GM18867 (cell line): Measurements from ENCODE around the gene SLC25A20.
A peak's percentile ranks its signal among the peaks of the same experiment; 100 is the strongest.

ENCODE experiments used
- ATAC-seq: cut with Tn5 transposase; IDR thresholded peaks from one replicate; pipeline ENCODE4 v1.9.1; 2021; ENCODE audit warnings: mild to moderate bottlenecking, moderate library complexity; ENCODE audit not compliant: unreplicated experiment

Gene SLC25A20

GRCh38 chr3:48899273-48899672 lies 591 bp upstream of the SLC25A20 start:
- ATAC-seq: no peak

GRCh38 chr3:48897460-48898376 lies 964 bp downstream of the SLC25A20 start:
- peak; percentile 5 for ATAC-seq

- ATAC-seq: no peak
Measured at GRCh38 chr3:48896936-48897335, 1.7 kb downstream of the SLC25A20 start.

- ATAC-seq: no peak
Measured at GRCh38 chr3:48894516-48894915, 4.2 kb downstream of the SLC25A20 start.

GRCh38 chr3:48891606-48892005 lies 7.1 kb downstream of the SLC25A20 start:
- ATAC-seq: no peak

GRCh38 chr3:48885753-48886152 lies 12.9 kb downstream of the SLC25A20 start:
- no peak for ATAC-seq

- no peak for ATAC-seq
Measured at GRCh38 chr3:48881652-48882114, 17.0 kb downstream of the SLC25A20 start.

GRCh38 chr3:48881006-48881405 lies 17.7 kb downstream of the SLC25A20 start:
- ATAC-seq: no peak

- no peak for ATAC-seq
Measured at GRCh38 chr3:48879994-48880377, 18.7 kb downstream of the SLC25A20 start.

GRCh38 chr3:48879307-48879993 lies 19.2 kb downstream of the SLC25A20 start:
- ATAC-seq: no peak

GRCh38 chr3:48877671-48878070 lies 21.0 kb downstream of the SLC25A20 start:
- ATAC-seq: no peak

- no peak for ATAC-seq
Measured at GRCh38 chr3:48863122-48863521, 35.6 kb downstream of the SLC25A20 start.

GRCh38 chr3:48859206-48859605 lies 39.5 kb downstream of the SLC25A20 start:
- no peak for ATAC-seq

GRCh38 chr3:48858709-48859108 lies 40.0 kb downstream of the SLC25A20 start:
- no peak for ATAC-seq

- no peak for ATAC-seq
Measured at GRCh38 chr3:48857641-48858040, 41.0 kb downstream of the SLC25A20 start.

- no peak for ATAC-seq
Measured at GRCh38 chr3:48856469-48856868, 42.2 kb downstream of the SLC25A20 start.

- no peak for ATAC-seq
Measured at GRCh38 chr3:48855681-48856447, 42.8 kb downstream of the SLC25A20 start.

GRCh38 chr3:48852151-48852550 lies 46.5 kb downstream of the SLC25A20 start:
- no peak for ATAC-seq

GRCh38 chr3:48851407-48851806 lies 47.3 kb downstream of the SLC25A20 start:
- ATAC-seq: no peak

GRCh38 chr3:48848816-48849515 lies 49.7 kb downstream of the SLC25A20 start:
- ATAC-seq: no peak
